Activated CD4-positive, alpha-beta T cell treated with anti-CD3 and anti-CD28 coated beads for 24 hours (primary cell): Measurements from ENCODE around the gene GDPD2.
"Not testable (repeated sequence)": the region's sequence is repeated elsewhere in the genome, so short reads cannot be mapped to it uniquely, and the experiment has no call there.

Source experiments
- DNase-seq, 2 donors: peaks; one replicate each; pipeline ENCODE4 v3.0.0-alpha.2; 2020; ENCODE audit warnings: low read depth in 2 of 2

Gene GDPD2

GRCh38 chrX:70422851-70423341, at the start of gene GDPD2:
Gene GDPD2 (plus strand): TSS chrX:70423314. CDS start chrX:70424985, 1,671 bp downstream.
- no peak for DNase-seq

GRCh38 chrX:70386235-70386634, 36.9 kb upstream of the GDPD2 start:
- DNase-seq, result no peak

- no peak for DNase-seq
These were observed 24.2 kb upstream of the GDPD2 start for GRCh38 chrX:70398899-70399298.

GRCh38 chrX:70400181-70400580, 22.9 kb upstream of the GDPD2 start:
- not testable (repeated sequence) for DNase-seq

- no peak for DNase-seq
These were observed 20.4 kb upstream of the GDPD2 start for GRCh38 chrX:70402721-70403120.

- no peak for DNase-seq
These were observed 18.1 kb upstream of the GDPD2 start for GRCh38 chrX:70405003-70405402.

GRCh38 chrX:70410921-70411320, 12.2 kb upstream of the GDPD2 start:
- DNase-seq, result no peak

GRCh38 chrX:70411475-70411874, 11.6 kb upstream of the GDPD2 start:
- no peak for DNase-seq

GRCh38 chrX:70421618-70422017, 1.5 kb upstream of the GDPD2 start:
- DNase-seq, result no peak

GRCh38 chrX:70423936-70424675, 992 bp downstream of the GDPD2 start:
- no peak for DNase-seq

GRCh38 chrX:70424801-70425200, 1.7 kb downstream of the GDPD2 start:
- DNase-seq, result no peak

- DNase-seq, result no peak
These were observed 3.5 kb downstream of the GDPD2 start for GRCh38 chrX:70426286-70427278.

GRCh38 chrX:70427365-70427764, 4.3 kb downstream of the GDPD2 start:
- DNase-seq, result no peak

- no peak for DNase-seq
These were observed 6.6 kb downstream of the GDPD2 start for GRCh38 chrX:70429759-70430158.

GRCh38 chrX:70432936-70433847, 10.1 kb downstream of the GDPD2 start:
- no peak for DNase-seq

- peak; percentile 48 to 52 for DNase-seq
These were observed 10.8 kb downstream of the GDPD2 start for GRCh38 chrX:70433848-70434351.

- peak; percentile 27 to 70 for DNase-seq
These were observed 11.3 kb downstream of the GDPD2 start for GRCh38 chrX:70434352-70434866.

GRCh38 chrX:70434914-70435586, 11.9 kb downstream of the GDPD2 start:
- no peak for DNase-seq

GRCh38 chrX:70436343-70436742, 13.2 kb downstream of the GDPD2 start:
- no peak for DNase-seq

GRCh38 chrX:70437011-70437410, 13.9 kb downstream of the GDPD2 start:
- no peak for DNase-seq
